ENCODE measurements around the gene CFAP210. TPM values are rescaled to one million over a fixed set of nuclear protein-coding genes. Genes with fewer than 3 reads are reported as not detected.

Gene CFAP210
- total RNA-seq, 1 donor from 2014 or later: 1.2 TPM

GRCh38 chr2:169714699-169715098 is 20.5 kb upstream of the CFAP210 start:
- H3K4me1 Mint-ChIP-seq: no peaks in the 10 kb centered on the region
- H3K36me3 Mint-ChIP-seq: peaks cover 15% of the 10 kb centered on the region
- Histone ChIP-seq H3K4me1 (no peaks in the 10 kb centered on the region), H2AFZ (replicated peaks) (no peak overlapping the region), H3K36me3 (no peaks in the 10 kb centered on the region), H3K27me3 (no peaks in the 10 kb centered on the region), H3K79me2 (ENCODE audit: low read depth) (no peaks in the 10 kb centered on the region), H3K27ac (no peak overlapping the region), H3K9ac (no peak overlapping the region), H3K9me3 (ENCODE audit: low read depth) (no peaks in the 10 kb centered on the region), H3K4me2 (no peak overlapping the region), H4K20me1 (ENCODE audit: low read depth) (no peaks in the 10 kb centered on the region), H3F3A (ENCODE audit: low read depth) (no peaks in the 10 kb centered on the region), H3K4me3 (no peak overlapping the region)
- H3K9me3 Mint-ChIP-seq: peaks cover 8% of the 10 kb centered on the region
- no peaks in the 10 kb centered on the region for H3K27me3 Mint-ChIP-seq (ENCODE audit: insufficient read depth, low read depth)
- no peak overlapping the region for H3K4me3 Mint-ChIP-seq
- no peak for DNase-seq (ENCODE audit: low spot score)
- H3K27ac Mint-ChIP-seq: no peak overlapping the region
- TF ChIP-seq CTCF (IDR thresholded peaks at IDR 0.05): no peak
- no peak for TF ChIP-seq EZH2 (IDR thresholded peaks at IDR 0.05)
- no peak for TF ChIP-seq EZH2phosphoT487 (IDR thresholded peaks at IDR 0.05)

GRCh38 chr2:169713331-169713730 is 19.1 kb upstream of the CFAP210 start:
- H3K27ac Mint-ChIP-seq: no peak overlapping the region
- Histone ChIP-seq H3K9me3 (ENCODE audit: low read depth) (no peaks in the 10 kb centered on the region), H3K27ac (no peak overlapping the region), H3K4me3 (no peak overlapping the region), H3K9ac (no peak overlapping the region), H3K4me1 (no peaks in the 10 kb centered on the region), H3F3A (ENCODE audit: low read depth) (no peaks in the 10 kb centered on the region), H2AFZ (replicated peaks) (no peak overlapping the region), H4K20me1 (ENCODE audit: low read depth) (no peaks in the 10 kb centered on the region), H3K4me2 (no peak overlapping the region), H3K79me2 (ENCODE audit: low read depth) (no peaks in the 10 kb centered on the region), H3K36me3 (no peaks in the 10 kb centered on the region), H3K27me3 (no peaks in the 10 kb centered on the region)
- no peak for DNase-seq (ENCODE audit: low spot score)
- no peak overlapping the region for H3K4me3 Mint-ChIP-seq
- no peak for TF ChIP-seq EZH2phosphoT487 (IDR thresholded peaks at IDR 0.05)
- no peak for TF ChIP-seq EZH2 (IDR thresholded peaks at IDR 0.05)
- no peak for TF ChIP-seq CTCF (IDR thresholded peaks at IDR 0.05)
- peaks cover 8% of the 10 kb centered on the region for H3K9me3 Mint-ChIP-seq
- H3K36me3 Mint-ChIP-seq: peaks cover 19% of the 10 kb centered on the region
- H3K4me1 Mint-ChIP-seq: no peaks in the 10 kb centered on the region
- no peaks in the 10 kb centered on the region for H3K27me3 Mint-ChIP-seq (ENCODE audit: insufficient read depth, low read depth)

- Histone ChIP-seq H3K9me3 (ENCODE audit: low read depth) (no peaks in the 10 kb centered on the region), H4K20me1 (ENCODE audit: low read depth) (no peaks in the 10 kb centered on the region), H3K4me2 (no peak overlapping the region), H3F3A (ENCODE audit: low read depth) (no peaks in the 10 kb centered on the region), H3K27ac (no peak overlapping the region), H3K79me2 (ENCODE audit: low read depth) (no peaks in the 10 kb centered on the region), H3K27me3 (no peaks in the 10 kb centered on the region), H2AFZ (replicated peaks) (no peak overlapping the region), H3K9ac (no peak overlapping the region), H3K36me3 (no peaks in the 10 kb centered on the region), H3K4me3 (no peak overlapping the region), H3K4me1 (no peaks in the 10 kb centered on the region)
- DNase-seq (ENCODE audit: low spot score): no peak
- no peaks in the 10 kb centered on the region for H3K27me3 Mint-ChIP-seq (ENCODE audit: insufficient read depth, low read depth)
- no peaks in the 10 kb centered on the region for H3K4me1 Mint-ChIP-seq
- H3K27ac Mint-ChIP-seq: no peak overlapping the region
- peaks cover 19% of the 10 kb centered on the region for H3K36me3 Mint-ChIP-seq
- TF ChIP-seq EZH2 (IDR thresholded peaks at IDR 0.05): no peak
- TF ChIP-seq CTCF (IDR thresholded peaks at IDR 0.05): no peak
- TF ChIP-seq EZH2phosphoT487 (IDR thresholded peaks at IDR 0.05): no peak
- no peak overlapping the region for H3K4me3 Mint-ChIP-seq
- peaks cover 8% of the 10 kb centered on the region for H3K9me3 Mint-ChIP-seq
Observed at GRCh38 chr2:169712791-169713227, 18.6 kb upstream of the CFAP210 start.
